GM21576 (cell line): ENCODE measurements around the gene ZCCHC9.

Experiments
- ATAC-seq: cut with Tn5 transposase; IDR thresholded peaks from one replicate; pipeline ENCODE4 v1.9.1; 2021; ENCODE audit warnings: mild to moderate bottlenecking, moderate library complexity; ENCODE audit not compliant: unreplicated experiment

The ZCCHC9 gene

DNA sequence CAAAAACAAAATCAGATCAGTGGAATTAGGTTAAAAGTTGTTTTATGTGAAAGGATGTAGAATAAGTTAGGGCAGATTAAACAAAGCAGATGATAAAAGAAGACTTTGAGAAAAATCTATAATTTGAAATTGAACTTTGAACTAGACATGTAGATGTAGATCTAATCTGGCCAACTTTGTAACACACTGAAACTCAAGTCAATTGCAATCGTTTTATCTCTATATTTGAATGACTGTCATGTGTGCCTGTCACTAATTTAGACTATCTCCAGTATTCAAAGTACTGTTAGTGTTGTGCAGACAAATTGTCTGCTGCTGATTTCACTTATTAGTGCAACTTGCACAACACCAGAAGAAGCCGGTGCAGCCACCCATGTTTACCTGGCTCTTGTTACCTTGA is 52.7 kb downstream of the ZCCHC9 start:
- ATAC-seq, result no peak

DNA sequence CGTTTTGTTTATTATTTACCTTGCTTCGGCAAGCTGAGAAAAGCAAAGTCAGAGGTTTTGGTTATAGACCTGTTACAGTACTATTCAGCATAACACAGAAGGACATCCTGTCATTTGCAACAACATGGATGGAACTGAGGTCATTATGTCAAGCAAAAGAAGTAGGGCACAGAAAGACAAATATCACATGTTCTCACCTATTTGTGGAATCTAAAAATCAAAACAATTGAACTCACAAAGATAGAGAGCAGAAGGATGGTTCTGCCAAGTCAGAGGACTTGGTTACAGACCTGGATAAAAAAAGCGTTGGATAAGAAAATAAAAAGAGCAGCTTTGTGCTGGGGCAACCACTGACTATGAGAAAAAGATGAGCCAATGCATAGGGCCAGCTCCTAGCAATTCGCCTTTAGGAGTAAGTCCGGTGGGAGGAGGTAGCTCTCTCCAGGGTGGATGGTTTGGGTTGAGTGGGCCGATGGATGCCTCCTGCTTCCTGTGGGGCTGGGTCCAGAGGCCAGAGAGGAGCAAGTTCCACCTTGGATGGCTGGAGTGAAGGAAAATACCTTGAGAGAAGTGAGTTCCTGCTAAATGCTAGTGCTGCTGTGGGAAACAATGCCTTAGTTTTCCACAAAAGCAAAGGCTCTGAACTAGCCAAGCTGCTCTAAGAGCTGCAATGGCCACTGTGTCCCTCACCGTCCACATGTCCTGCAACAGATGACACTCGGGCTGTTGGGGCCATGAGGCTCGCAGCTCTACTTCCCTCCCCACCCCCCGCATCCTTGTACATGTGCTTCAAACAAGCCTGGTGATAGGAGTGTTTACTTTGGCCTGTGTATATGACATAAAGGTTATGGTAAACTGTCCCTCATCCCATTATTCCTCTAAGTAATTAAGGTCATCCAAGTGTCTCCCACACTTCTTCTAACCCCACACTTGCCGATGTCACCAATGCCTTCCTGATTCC is 54.2 kb downstream of the ZCCHC9 start:
- ATAC-seq, result no peak

DNA sequence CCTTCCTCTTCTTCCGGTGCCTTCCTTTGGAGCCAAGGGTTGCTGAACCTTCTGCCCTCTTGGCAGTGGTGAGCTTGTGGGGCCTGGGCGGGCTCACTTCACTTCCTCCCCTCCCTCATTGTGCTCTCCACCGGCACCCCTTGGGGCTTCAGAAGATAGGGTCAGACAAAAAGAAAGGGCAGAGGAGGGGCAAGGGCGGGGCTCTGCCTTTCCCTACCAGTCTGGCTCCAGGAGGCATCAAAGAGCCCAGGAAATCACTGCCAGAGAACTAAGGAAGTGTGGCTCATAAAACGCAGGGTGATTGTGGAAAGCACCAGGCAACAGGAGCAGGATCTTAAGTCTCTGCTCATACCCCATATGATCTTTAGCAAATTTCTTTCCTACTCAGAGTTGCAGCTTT is 57.7 kb downstream of the ZCCHC9 start:
- ATAC-seq, result no peak

DNA sequence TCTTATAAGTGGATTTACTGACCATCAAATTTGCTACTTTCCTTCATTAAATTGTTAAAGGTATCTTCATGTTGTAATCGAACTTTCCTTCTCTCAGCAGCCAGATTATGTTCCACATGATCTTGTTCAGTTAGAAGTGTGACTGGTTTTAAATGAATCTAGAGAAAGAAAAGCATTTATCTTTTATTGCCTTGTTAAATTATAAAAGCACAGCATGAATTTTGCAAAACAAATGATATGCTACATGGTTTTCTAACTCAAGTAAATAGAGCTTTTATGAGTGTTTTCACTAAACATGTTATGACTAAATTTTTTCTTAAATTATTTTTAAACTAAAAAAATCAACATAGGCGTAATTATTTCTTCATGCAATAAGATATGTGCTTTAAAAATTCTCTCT is 58.5 kb downstream of the ZCCHC9 start:
- no peak for ATAC-seq

DNA sequence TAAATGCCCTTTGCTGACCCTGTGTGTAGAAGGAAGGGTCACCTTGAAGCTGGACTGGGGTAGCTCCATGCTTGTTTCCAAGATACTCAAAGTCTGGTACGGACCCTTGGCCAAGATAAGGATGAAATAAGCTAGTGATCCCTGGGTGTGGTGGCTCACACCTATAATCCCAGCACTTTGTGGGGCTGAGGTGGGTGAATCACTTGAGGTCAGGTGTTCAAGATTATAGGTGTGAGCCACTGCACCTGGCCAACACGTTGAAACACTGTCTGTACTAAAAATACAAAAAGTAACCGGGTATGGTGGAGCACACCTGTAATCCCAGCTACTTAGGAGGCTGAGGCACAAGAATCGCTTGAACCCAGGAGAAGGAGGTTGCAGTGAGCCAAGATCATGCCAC is 59.3 kb downstream of the ZCCHC9 start:
- ATAC-seq, result no peak

DNA sequence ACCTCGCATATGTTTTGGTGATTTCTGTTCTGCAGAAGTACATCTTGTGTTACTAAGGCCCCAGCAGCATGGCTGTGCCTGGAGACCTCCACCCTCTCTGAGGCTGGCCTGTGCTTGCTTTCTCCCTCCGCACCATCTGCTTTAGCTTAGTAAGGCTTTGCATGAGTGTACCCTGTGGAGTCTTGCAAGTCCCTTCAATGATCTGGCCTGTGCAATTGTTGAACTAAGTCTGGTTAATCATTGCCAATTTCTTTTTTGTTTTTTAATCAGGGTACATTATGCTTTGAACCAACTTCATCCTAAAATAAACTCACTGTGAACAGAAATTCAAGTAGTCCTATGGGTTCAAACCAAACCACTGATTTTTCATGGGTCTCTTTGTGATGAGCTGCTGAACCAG is 60.2 kb downstream of the ZCCHC9 start:
- no peak for ATAC-seq
